ENCODE results near the gene IL1RAP. TPM values are rescaled to one million over a fixed set of nuclear protein-coding genes. Genes with fewer than 3 reads are reported as not detected.
A peak's percentile ranks its signal among the peaks of the same experiment; 100 is the strongest.

The IL1RAP gene
- total RNA-seq, 1 donor: 14.8 TPM

GRCh38 chr3:190658106-190658505, 144.2 kb downstream of the IL1RAP start:
- no peaks in the 10 kb centered on the region for H3K4me1 ChIP-seq (ENCODE audit: insufficient read depth, low read length)
- H3K79me2 ChIP-seq (ENCODE audit: insufficient read depth, low read length): no peaks in the 10 kb centered on the region
- H2AFZ ChIP-seq (ENCODE audit: low read length): no peak overlapping the region
- no peaks in the 10 kb centered on the region for H3K27me3 ChIP-seq (ENCODE audit: insufficient read depth, low read length)
- H4K20me1 ChIP-seq (ENCODE audit: insufficient read depth, low read length): no peaks in the 10 kb centered on the region
- no peaks in the 10 kb centered on the region for H3K9me3 ChIP-seq (ENCODE audit: low read depth, low read length)
- TF ChIP-seq, protein P1, sequence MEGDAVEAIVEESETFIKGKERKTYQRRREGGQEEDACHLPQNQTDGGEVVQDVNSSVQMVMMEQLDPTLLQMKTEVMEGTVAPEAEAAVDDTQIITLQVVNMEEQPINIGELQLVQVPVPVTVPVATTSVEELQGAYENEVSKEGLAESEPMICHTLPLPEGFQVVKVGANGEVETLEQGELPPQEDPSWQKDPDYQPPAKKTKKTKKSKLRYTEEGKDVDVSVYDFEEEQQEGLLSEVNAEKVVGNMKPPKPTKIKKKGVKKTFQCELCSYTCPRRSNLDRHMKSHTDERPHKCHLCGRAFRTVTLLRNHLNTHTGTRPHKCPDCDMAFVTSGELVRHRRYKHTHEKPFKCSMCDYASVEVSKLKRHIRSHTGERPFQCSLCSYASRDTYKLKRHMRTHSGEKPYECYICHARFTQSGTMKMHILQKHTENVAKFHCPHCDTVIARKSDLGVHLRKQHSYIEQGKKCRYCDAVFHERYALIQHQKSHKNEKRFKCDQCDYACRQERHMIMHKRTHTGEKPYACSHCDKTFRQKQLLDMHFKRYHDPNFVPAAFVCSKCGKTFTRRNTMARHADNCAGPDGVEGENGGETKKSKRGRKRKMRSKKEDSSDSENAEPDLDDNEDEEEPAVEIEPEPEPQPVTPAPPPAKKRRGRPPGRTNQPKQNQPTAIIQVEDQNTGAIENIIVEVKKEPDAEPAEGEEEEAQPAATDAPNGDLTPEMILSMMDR (IDR thresholded peaks at IDR 0.05; ENCODE audit: extremely low read depth, low read depth, low read length): no peak
- no peak overlapping the region for H3K4me3 ChIP-seq (ENCODE audit: insufficient read depth, low read length)
- H3K36me3 ChIP-seq (ENCODE audit: insufficient read depth, low read length): no peaks in the 10 kb centered on the region
- no peak overlapping the region for H3K27ac ChIP-seq (ENCODE audit: low read depth, low read length)
- DNase-seq (ENCODE audit: insufficient read length, low spot score, missing footprints): no peak
- H3K4me2 ChIP-seq (ENCODE audit: insufficient read depth, low read length): no peak overlapping the region

- H2AFZ ChIP-seq (ENCODE audit: low read length): no peak overlapping the region
- H4K20me1 ChIP-seq (ENCODE audit: insufficient read depth, low read length): no peaks in the 10 kb centered on the region
- H3K4me3 ChIP-seq (ENCODE audit: insufficient read depth, low read length): no peak overlapping the region
- TF ChIP-seq, protein P1 (IDR thresholded peaks at IDR 0.05; ENCODE audit: extremely low read depth, low read depth, low read length): no peak
- H3K9me3 ChIP-seq (ENCODE audit: low read depth, low read length): no peaks in the 10 kb centered on the region
- no peak overlapping the region for H3K27ac ChIP-seq (ENCODE audit: low read depth, low read length)
- DNase-seq (ENCODE audit: insufficient read length, low spot score, missing footprints): no peak
- no peaks in the 10 kb centered on the region for H3K27me3 ChIP-seq (ENCODE audit: insufficient read depth, low read length)
- no peaks in the 10 kb centered on the region for H3K79me2 ChIP-seq (ENCODE audit: insufficient read depth, low read length)
- no peaks in the 10 kb centered on the region for H3K36me3 ChIP-seq (ENCODE audit: insufficient read depth, low read length)
- H3K4me1 ChIP-seq (ENCODE audit: insufficient read depth, low read length): peaks cover 1% of the 10 kb centered on the region
- H3K4me2 ChIP-seq (ENCODE audit: insufficient read depth, low read length): no peak overlapping the region
Measured at GRCh38 chr3:190666821-190667220, 152.9 kb downstream of the IL1RAP start.

GRCh38 chr3:190671658-190672057, 157.8 kb downstream of the IL1RAP start:
- Histone ChIP-seq H3K4me3 (ENCODE audit: insufficient read depth, low read length) (no peak overlapping the region), H3K27me3 (ENCODE audit: insufficient read depth, low read length) (no peaks in the 10 kb centered on the region), H3K9me3 (ENCODE audit: low read depth, low read length) (no peaks in the 10 kb centered on the region), H2AFZ (ENCODE audit: low read length) (no peak overlapping the region), H3K4me2 (ENCODE audit: insufficient read depth, low read length) (no peak overlapping the region), H3K4me1 (ENCODE audit: insufficient read depth, low read length) (peaks cover 7% of the 10 kb centered on the region), H4K20me1 (ENCODE audit: insufficient read depth, low read length) (no peaks in the 10 kb centered on the region), H3K27ac (ENCODE audit: low read depth, low read length) (no peak overlapping the region), H3K36me3 (ENCODE audit: insufficient read depth, low read length) (no peaks in the 10 kb centered on the region), H3K79me2 (ENCODE audit: insufficient read depth, low read length) (no peaks in the 10 kb centered on the region)
- no peak for DNase-seq (ENCODE audit: insufficient read length, low spot score, missing footprints)
- TF ChIP-seq, protein P1 (IDR thresholded peaks at IDR 0.05; ENCODE audit: extremely low read depth, low read depth, low read length): no peak

GRCh38 chr3:190673148-190673547, 159.3 kb downstream of the IL1RAP start:
- H3K79me2 ChIP-seq (ENCODE audit: insufficient read depth, low read length): no peaks in the 10 kb centered on the region
- DNase-seq (ENCODE audit: insufficient read length, low spot score, missing footprints): peak; percentile 4
- no peak overlapping the region for H2AFZ ChIP-seq (ENCODE audit: low read length)
- peaks cover 11% of the 10 kb centered on the region for H3K4me1 ChIP-seq (ENCODE audit: insufficient read depth, low read length)
- H3K36me3 ChIP-seq (ENCODE audit: insufficient read depth, low read length): no peaks in the 10 kb centered on the region
- no peak overlapping the region for H3K4me2 ChIP-seq (ENCODE audit: insufficient read depth, low read length)
- H3K27me3 ChIP-seq (ENCODE audit: insufficient read depth, low read length): no peaks in the 10 kb centered on the region
- H4K20me1 ChIP-seq (ENCODE audit: insufficient read depth, low read length): no peaks in the 10 kb centered on the region
- peak overlapping the region; percentile 15 for H3K27ac ChIP-seq (ENCODE audit: low read depth, low read length)
- no peak overlapping the region for H3K4me3 ChIP-seq (ENCODE audit: insufficient read depth, low read length)
- H3K9me3 ChIP-seq (ENCODE audit: low read depth, low read length): no peaks in the 10 kb centered on the region
- TF ChIP-seq, protein P1 (IDR thresholded peaks at IDR 0.05; ENCODE audit: extremely low read depth, low read depth, low read length): no peak

Data from osteoblast (primary cell).